ENCODE results near the gene PRKD2. TPM values are rescaled to one million over a fixed set of nuclear protein-coding genes. Genes with fewer than 3 reads are reported as not detected.

PRKD2 gene
- total and polyA plus RNA-seq, 2 experiments from 2014 or later: 15.6 to 37.9 TPM

DNA sequence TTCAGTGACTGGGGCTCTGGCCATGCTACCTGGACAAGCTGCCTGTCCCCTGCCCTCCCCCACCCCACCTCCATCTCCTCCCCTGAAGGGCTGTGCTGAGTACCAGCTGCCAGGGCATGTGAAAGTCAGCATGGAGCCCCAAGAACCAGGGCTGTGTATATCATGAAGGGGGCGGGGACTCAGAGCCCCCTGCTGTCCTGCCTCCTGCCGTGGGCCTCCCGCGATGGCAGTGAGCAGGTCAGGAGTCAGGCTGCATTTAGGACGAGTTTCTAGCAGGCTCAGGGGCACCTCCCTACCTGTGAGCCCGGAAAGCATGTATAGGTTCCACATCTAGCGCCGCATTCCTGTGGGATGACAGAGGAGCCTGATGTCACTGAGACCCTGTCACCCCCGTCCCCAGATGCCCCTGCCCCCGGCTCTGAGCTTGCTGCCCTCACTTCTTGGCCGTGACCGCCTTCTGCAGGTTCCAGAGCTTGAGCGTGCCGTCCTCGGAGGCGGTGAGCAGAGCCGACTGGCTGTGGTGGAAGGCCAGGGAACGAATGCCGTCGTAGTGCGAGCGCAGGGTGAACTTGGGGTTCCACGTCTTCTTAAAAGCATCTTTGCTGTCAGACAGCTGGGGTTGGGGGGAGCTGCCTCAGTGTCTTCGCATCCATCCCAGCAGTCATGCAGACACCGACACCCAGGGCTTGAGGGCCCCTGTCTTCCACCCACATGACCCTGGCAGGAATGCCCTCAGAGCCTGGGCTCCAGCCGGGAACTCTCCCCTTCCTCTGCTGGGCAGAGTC lies 8.3 kb upstream of the PRKD2 start:
- H3K9me2 ChIP-seq (replicated peaks; ENCODE audit: insufficient read depth): no peaks in the 10 kb centered on the region
- H4K20me1 ChIP-seq (ENCODE audit: insufficient read depth, poor library complexity, severe bottlenecking): peaks cover 6% of the 10 kb centered on the region
- H3K79me2 ChIP-seq: peaks cover 7% of the 10 kb centered on the region
- H3K27ac ChIP-seq: no peak overlapping the region
- H3K36me3 ChIP-seq (replicated peaks; ENCODE audit: insufficient read depth, low read depth): no peaks in the 10 kb centered on the region
- DNase-seq (ENCODE audit: low spot score): no peak
- H3K9me3 ChIP-seq (ENCODE audit: low read depth): no peaks in the 10 kb centered on the region
- no peaks in the 10 kb centered on the region for H3K4me1 ChIP-seq (ENCODE audit: insufficient read depth)
- WGBS (ENCODE audit: low lambda C conversion rate, missing lambda C conversion rate): 97% methylated on average over 26 of the region's 26 CpGs
- TF ChIP-seq EZH2phosphoT487 (IDR thresholded peaks at IDR 0.05; ENCODE audit: low read depth, severe bottlenecking, unreplicated experiment): no peak
- TF ChIP-seq EZH2 (IDR thresholded peaks at IDR 0.05; ENCODE audit: borderline replicate concordance): no peak
- TF ChIP-seq, protein P1, sequence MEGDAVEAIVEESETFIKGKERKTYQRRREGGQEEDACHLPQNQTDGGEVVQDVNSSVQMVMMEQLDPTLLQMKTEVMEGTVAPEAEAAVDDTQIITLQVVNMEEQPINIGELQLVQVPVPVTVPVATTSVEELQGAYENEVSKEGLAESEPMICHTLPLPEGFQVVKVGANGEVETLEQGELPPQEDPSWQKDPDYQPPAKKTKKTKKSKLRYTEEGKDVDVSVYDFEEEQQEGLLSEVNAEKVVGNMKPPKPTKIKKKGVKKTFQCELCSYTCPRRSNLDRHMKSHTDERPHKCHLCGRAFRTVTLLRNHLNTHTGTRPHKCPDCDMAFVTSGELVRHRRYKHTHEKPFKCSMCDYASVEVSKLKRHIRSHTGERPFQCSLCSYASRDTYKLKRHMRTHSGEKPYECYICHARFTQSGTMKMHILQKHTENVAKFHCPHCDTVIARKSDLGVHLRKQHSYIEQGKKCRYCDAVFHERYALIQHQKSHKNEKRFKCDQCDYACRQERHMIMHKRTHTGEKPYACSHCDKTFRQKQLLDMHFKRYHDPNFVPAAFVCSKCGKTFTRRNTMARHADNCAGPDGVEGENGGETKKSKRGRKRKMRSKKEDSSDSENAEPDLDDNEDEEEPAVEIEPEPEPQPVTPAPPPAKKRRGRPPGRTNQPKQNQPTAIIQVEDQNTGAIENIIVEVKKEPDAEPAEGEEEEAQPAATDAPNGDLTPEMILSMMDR (IDR thresholded peaks at IDR 0.05; ENCODE audit: poor library complexity): no peak
- H3K27me3 ChIP-seq: no peaks in the 10 kb centered on the region
- no peak overlapping the region for H3K4me2 ChIP-seq
- H2AFZ ChIP-seq: no peak overlapping the region
- no peak overlapping the region for H3K4me3 ChIP-seq

DNA sequence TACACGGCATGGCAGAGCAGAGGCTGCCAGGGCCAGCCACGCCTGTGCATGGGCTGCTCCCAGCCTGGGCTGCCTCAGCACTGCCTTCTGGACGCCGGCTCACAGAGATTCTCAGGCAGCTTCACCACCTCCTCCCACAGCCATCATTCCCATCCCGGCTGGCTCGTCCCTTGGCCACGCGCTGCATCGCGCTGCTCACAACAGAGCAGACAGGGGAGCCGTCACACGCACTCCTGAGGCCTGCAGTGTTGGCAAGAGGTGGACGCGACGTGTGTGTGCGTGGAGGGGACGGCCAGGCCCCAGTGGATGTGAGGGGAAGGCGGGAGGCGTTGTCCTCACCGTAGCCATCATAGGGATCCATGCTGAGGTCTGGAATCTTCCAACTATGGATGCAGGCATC lies 7.6 kb upstream of the PRKD2 start:
- Histone ChIP-seq H3K36me3 (replicated peaks; ENCODE audit: insufficient read depth, low read depth) (no peaks in the 10 kb centered on the region), H2AFZ (no peak overlapping the region), H3K27me3 (no peaks in the 10 kb centered on the region), H3K27ac (no peak overlapping the region), H3K4me3 (no peak overlapping the region), H3K9me3 (ENCODE audit: low read depth) (no peaks in the 10 kb centered on the region), H4K20me1 (ENCODE audit: insufficient read depth, poor library complexity, severe bottlenecking) (peaks cover 6% of the 10 kb centered on the region), H3K4me1 (ENCODE audit: insufficient read depth) (no peaks in the 10 kb centered on the region), H3K79me2 (peaks cover 7% of the 10 kb centered on the region), H3K4me2 (no peak overlapping the region), H3K9me2 (replicated peaks; ENCODE audit: insufficient read depth) (no peaks in the 10 kb centered on the region)
- TF ChIP-seq EZH2phosphoT487 (IDR thresholded peaks at IDR 0.05; ENCODE audit: low read depth, severe bottlenecking, unreplicated experiment) (no peak), EZH2 (IDR thresholded peaks at IDR 0.05; ENCODE audit: borderline replicate concordance) (no peak)
- TF ChIP-seq, protein P1 (IDR thresholded peaks at IDR 0.05; ENCODE audit: poor library complexity): no peak
- no peak for DNase-seq (ENCODE audit: low spot score)
- WGBS (ENCODE audit: low lambda C conversion rate, missing lambda C conversion rate): 96% methylated on average over 20 of the region's 20 CpGs

DNA sequence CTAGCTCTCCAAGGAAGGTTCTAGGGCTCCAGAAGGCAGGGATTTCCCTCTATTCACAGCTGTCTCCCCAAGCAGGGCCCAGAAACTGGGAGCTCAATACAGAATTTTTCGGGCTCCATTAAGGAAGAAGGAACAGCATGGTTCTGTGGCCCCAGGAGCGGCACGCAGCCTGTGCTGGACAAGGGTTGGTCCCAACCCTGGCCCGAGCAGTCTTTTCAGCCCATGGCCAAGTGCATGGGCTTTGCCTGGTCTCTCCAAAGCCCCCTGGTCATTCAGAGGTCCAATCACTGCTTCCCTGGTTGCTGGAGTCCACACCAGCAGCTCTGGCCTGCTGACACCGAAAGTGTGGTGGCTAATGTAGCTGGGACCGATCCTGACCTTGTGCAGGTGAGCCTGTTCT lies 6.6 kb upstream of the PRKD2 start:
- peaks cover 6% of the 10 kb centered on the region for H3K79me2 ChIP-seq
- no peak overlapping the region for H3K27ac ChIP-seq
- H3K4me2 ChIP-seq: no peak overlapping the region
- no peaks in the 10 kb centered on the region for H3K9me3 ChIP-seq (ENCODE audit: low read depth)
- DNase-seq (ENCODE audit: low spot score): no peak
- TF ChIP-seq EZH2 (IDR thresholded peaks at IDR 0.05; ENCODE audit: borderline replicate concordance) (no peak), EZH2phosphoT487 (IDR thresholded peaks at IDR 0.05; ENCODE audit: low read depth, severe bottlenecking, unreplicated experiment) (no peak)
- TF ChIP-seq, protein P1 (IDR thresholded peaks at IDR 0.05; ENCODE audit: poor library complexity): no peak
- WGBS (ENCODE audit: low lambda C conversion rate, missing lambda C conversion rate): 92% methylated on average over 6 of the region's 6 CpGs
- H3K27me3 ChIP-seq: no peaks in the 10 kb centered on the region
- no peaks in the 10 kb centered on the region for H3K9me2 ChIP-seq (replicated peaks; ENCODE audit: insufficient read depth)
- no peaks in the 10 kb centered on the region for H3K36me3 ChIP-seq (replicated peaks; ENCODE audit: insufficient read depth, low read depth)
- H4K20me1 ChIP-seq (ENCODE audit: insufficient read depth, poor library complexity, severe bottlenecking): peaks cover 4% of the 10 kb centered on the region
- no peak overlapping the region for H2AFZ ChIP-seq
- no peak overlapping the region for H3K4me3 ChIP-seq
- H3K4me1 ChIP-seq (ENCODE audit: insufficient read depth): no peaks in the 10 kb centered on the region
